ENCODE data around the gene CREG2. TPM values are rescaled to one million over a fixed set of nuclear protein-coding genes. Genes with fewer than 3 reads are reported as not detected.
A peak's percentile ranks its signal among the peaks of the same experiment; 100 is the strongest.

The CREG2 gene
- total and polyA plus RNA-seq, 7 donors: 0.06 to 0.36 (median 0.28) TPM; not detected in 4

- no peak for DNase-seq
- Histone ChIP-seq H3K27ac (peak overlapping the region; percentile 5 to 91 (median 90)), H3K9me3 (no peaks in the 10 kb centered on the region), H3K27me3 (no peaks in the 10 kb centered on the region), H3K36me3 (no peaks in the 10 kb centered on the region), H3K4me1 (peaks cover 0 to 54% (median 41%) of the 10 kb centered on the region in 4 donors), H3K4me3 (peak overlapping the region in 2 of 4 donors; percentile 68 to 93)
- WGBS, 2 donors: 72 to 77% methylated on average over 7 of the region's 7 CpGs
- intact Hi-C loops (cut with DNase I): no loop called here
- TF ChIP-seq POLR2AphosphoS5 (IDR thresholded peaks at IDR 0.05): peak in 1 of 4 donors; percentile 22
- TF ChIP-seq EP300 (IDR thresholded peaks at IDR 0.05): no peak
These were observed 81.7 kb downstream of the CREG2 start for GRCh38 chr2:101305492-101306078.

GRCh38 chr2:101305035-101305434 is 82.3 kb downstream of the CREG2 start:
- WGBS, 2 donors: 89 to 91% methylated on average over 4 of the region's 4 CpGs
- TF ChIP-seq CTCF (IDR thresholded peaks at IDR 0.05) (no peak), POLR2A (IDR thresholded peaks at IDR 0.05) (no peak), POLR2AphosphoS5 (IDR thresholded peaks at IDR 0.05) (no peak), EP300 (IDR thresholded peaks at IDR 0.05) (no peak)
- Histone ChIP-seq H3K9me3 (no peaks in the 10 kb centered on the region), H3K27ac (peak overlapping the region; percentile 5 to 91 (median 90)), H3K4me3 (peak overlapping the region in 1 of 4 donors; percentile 93), H3K27me3 (no peaks in the 10 kb centered on the region), H3K36me3 (no peaks in the 10 kb centered on the region), H3K4me1 (peaks cover 0 to 59% (median 44%) of the 10 kb centered on the region in 4 donors)
- no peak for DNase-seq
- intact Hi-C loops (cut with DNase I): no loop called here

- Histone ChIP-seq H3K4me3 (no peak overlapping the region), H3K27me3 (no peaks in the 10 kb centered on the region), H3K27ac (no peak overlapping the region), H3K4me1 (peaks cover 0 to 64% (median 47%) of the 10 kb centered on the region in 4 donors), H3K36me3 (peaks cover 0 to 6% (median 0%) of the 10 kb centered on the region in 4 donors), H3K9me3 (no peaks in the 10 kb centered on the region)
- no peak for TF ChIP-seq POLR2AphosphoS5 (IDR thresholded peaks at IDR 0.05)
- TF ChIP-seq EP300 (IDR thresholded peaks at IDR 0.05): no peak
- TF ChIP-seq CTCF (IDR thresholded peaks at IDR 0.05): no peak
- no peak for TF ChIP-seq POLR2A (IDR thresholded peaks at IDR 0.05)
- no peak for DNase-seq
- intact Hi-C loops (cut with DNase I): no loop called here
- WGBS, 2 donors: 48 to 76% methylated on average over 1 of the region's 1 CpG
These were observed 83.6 kb downstream of the CREG2 start for GRCh38 chr2:101303688-101304087.

GRCh38 chr2:101302016-101302415 is 85.3 kb downstream of the CREG2 start:
- Histone ChIP-seq H3K4me1 (peaks cover 0 to 69% (median 44%) of the 10 kb centered on the region in 4 donors), H3K36me3 (peaks cover 0 to 6% (median 0%) of the 10 kb centered on the region in 4 donors), H3K4me3 (no peak overlapping the region), H3K9me3 (no peaks in the 10 kb centered on the region), H3K27ac (no peak overlapping the region), H3K27me3 (no peaks in the 10 kb centered on the region)
- TF ChIP-seq EP300 (IDR thresholded peaks at IDR 0.05) (no peak), CTCF (IDR thresholded peaks at IDR 0.05) (no peak), POLR2A (IDR thresholded peaks at IDR 0.05) (no peak), POLR2AphosphoS5 (IDR thresholded peaks at IDR 0.05) (no peak)
- intact Hi-C loops (cut with DNase I): no loop called here
- DNase-seq: no peak
- WGBS, 2 donors: 42 to 71% methylated on average over 4 of the region's 4 CpGs

GRCh38 chr2:101300836-101301235 is 86.5 kb downstream of the CREG2 start:
- intact Hi-C loops (cut with DNase I): no loop called here
- H3K9me3 ChIP-seq: no peaks in the 10 kb centered on the region
- TF ChIP-seq POLR2A (IDR thresholded peaks at IDR 0.05) (no peak), CTCF (IDR thresholded peaks at IDR 0.05) (no peak), POLR2AphosphoS5 (IDR thresholded peaks at IDR 0.05) (no peak), EP300 (IDR thresholded peaks at IDR 0.05) (no peak)
- no peak for DNase-seq
- H3K36me3 ChIP-seq: peaks cover 0 to 6% (median 0%) of the 10 kb centered on the region in 4 donors
- H3K4me3 ChIP-seq: no peak overlapping the region
- WGBS, 2 donors: 74 to 76% methylated on average over 7 of the region's 7 CpGs
- H3K27me3 ChIP-seq: no peaks in the 10 kb centered on the region
- no peak overlapping the region for H3K27ac ChIP-seq
- peaks cover 0 to 58% (median 37%) of the 10 kb centered on the region in 4 donors for H3K4me1 ChIP-seq

Data from sigmoid colon (tissue), 7 donors.